Muscle layer of colon (tissue), 2 donors: ENCODE data around the gene DELE1.
A peak's percentile ranks its signal among the peaks of the same experiment; 100 is the strongest.

Experiments used
- H3K27ac ChIP-seq: one replicate; pipeline ENCODE4 v1.7.0; 2013; ENCODE audit warnings: low read depth, mild to moderate bottlenecking, low read length, moderate library complexity
- H3K27me3 ChIP-seq, 2 donors: one replicate each; pipeline ENCODE4 v1.7.0; 2013; ENCODE audit warnings: low read length in 2 of 2, mild to moderate bottlenecking in 2 of 2; ENCODE audit not compliant: insufficient read depth in 2 of 2, control insufficient read depth in 1 of 2
- H3K36me3 ChIP-seq: one replicate; pipeline ENCODE4 v1.7.0; 2013; ENCODE audit warnings: mild to moderate bottlenecking, low read length; ENCODE audit not compliant: insufficient read depth
- H3K4me1 ChIP-seq: one replicate; pipeline ENCODE4 v1.7.0; 2013; ENCODE audit warnings: mild to moderate bottlenecking, low read length; ENCODE audit not compliant: insufficient read depth
- H3K4me3 ChIP-seq, 2 donors: one replicate each; pipeline ENCODE4 v1.7.0; 2013; ENCODE audit warnings: low read length in 2 of 2, low read depth in 1 of 2, mild to moderate bottlenecking in 1 of 2, moderate library complexity in 1 of 2
- H3K9ac ChIP-seq: one replicate; pipeline ENCODE4 v1.7.0; 2013; ENCODE audit warnings: low read length
- H3K9me3 ChIP-seq: one replicate; pipeline ENCODE4 v1.7.0; 2013; ENCODE audit warnings: mild to moderate bottlenecking, low read length
- donor health status: abdominal sarcoma.
- donor health status: Adenocarcinoma of cecum.

Gene DELE1

GRCh38 chr5:141961466-141961865 is 37.8 kb downstream of the DELE1 start:
- Histone ChIP-seq H3K27ac (no peak overlapping the region), H3K9ac (no peak overlapping the region)

GRCh38 chr5:141963701-141964100 is 40.0 kb downstream of the DELE1 start:
- Histone ChIP-seq H3K4me1 (peaks cover 11% of the 10 kb centered on the region), H3K27ac (no peak overlapping the region), H3K4me3 (no peak overlapping the region), H3K36me3 (no peaks in the 10 kb centered on the region), H3K9ac (no peak overlapping the region), H3K9me3 (no peaks in the 10 kb centered on the region), H3K27me3 (no peaks in the 10 kb centered on the region)

More at GRCh38 chr5:141961466-141961865, 37.8 kb downstream of the DELE1 start:
- Histone ChIP-seq H3K4me1 (peaks cover 11% of the 10 kb centered on the region), H3K4me3 (no peak overlapping the region), H3K36me3 (no peaks in the 10 kb centered on the region), H3K27me3 (no peaks in the 10 kb centered on the region), H3K9me3 (no peaks in the 10 kb centered on the region)

- no peaks in the 10 kb centered on the region for H3K9me3 ChIP-seq
- peaks cover 10% of the 10 kb centered on the region for H3K4me1 ChIP-seq
- H3K27ac ChIP-seq, result no peak overlapping the region
- H3K27me3 ChIP-seq, result no peaks in the 10 kb centered on the region
- H3K36me3 ChIP-seq, result no peaks in the 10 kb centered on the region
- no peak overlapping the region for H3K9ac ChIP-seq
- no peak overlapping the region for H3K4me3 ChIP-seq
These were observed 41.4 kb downstream of the DELE1 start for GRCh38 chr5:141965071-141965470.

GRCh38 chr5:141966275-141966962 is 42.7 kb downstream of the DELE1 start:
- H3K27ac ChIP-seq, result no peak overlapping the region
- no peaks in the 10 kb centered on the region for H3K36me3 ChIP-seq
- H3K4me3 ChIP-seq, result no peak overlapping the region
- H3K27me3 ChIP-seq, result no peaks in the 10 kb centered on the region
- H3K4me1 ChIP-seq, result peaks cover 12% of the 10 kb centered on the region
- H3K9ac ChIP-seq, result no peak overlapping the region
- no peaks in the 10 kb centered on the region for H3K9me3 ChIP-seq

- peaks cover 12% of the 10 kb centered on the region for H3K4me1 ChIP-seq
- no peak overlapping the region for H3K4me3 ChIP-seq
- no peaks in the 10 kb centered on the region for H3K27me3 ChIP-seq
- no peak overlapping the region for H3K27ac ChIP-seq
- H3K36me3 ChIP-seq, result no peaks in the 10 kb centered on the region
- no peaks in the 10 kb centered on the region for H3K9me3 ChIP-seq
- H3K9ac ChIP-seq, result no peak overlapping the region
These were observed 43.3 kb downstream of the DELE1 start for GRCh38 chr5:141966963-141967333.

GRCh38 chr5:141968914-141969608 is 45.4 kb downstream of the DELE1 start, which contains the start of gene RNF14:
Gene RNF14, plus strand, starts transcription at chr5:141969105. Its CDS starts 4,484 bp downstream, at chr5:141973589.
- Histone ChIP-seq H3K4me3 (peak within 1 kb of the TSS; percentile 64 to 78), H3K9me3 (no peaks in the 10 kb centered on the region), H3K27ac (peak within 1 kb of the TSS; percentile 80), H3K4me1 (peaks cover 12% of the 10 kb centered on the region), H3K9ac (peak within 1 kb of the TSS; percentile 91), H3K36me3 (peaks cover 13% of the 10 kb centered on the region), H3K27me3 (no peaks in the 10 kb centered on the region)

GRCh38 chr5:141969783-141970771 is 46.4 kb downstream of the DELE1 start:
- no peaks in the 10 kb centered on the region for H3K9me3 ChIP-seq
- H3K27ac ChIP-seq, result peak overlapping the region; percentile 80

GRCh38 chr5:141973871-141974595 is 50.4 kb downstream of the DELE1 start:
- Histone ChIP-seq H3K27ac (no peak overlapping the region), H3K4me3 (no peak overlapping the region), H3K27me3 (no peaks in the 10 kb centered on the region), H3K9ac (no peak overlapping the region), H3K9me3 (no peaks in the 10 kb centered on the region), H3K4me1 (peaks cover 20% of the 10 kb centered on the region), H3K36me3 (peaks cover 43% of the 10 kb centered on the region)

More at GRCh38 chr5:141969783-141970771, 46.4 kb downstream of the DELE1 start:
- H3K36me3 ChIP-seq, result peaks cover 22% of the 10 kb centered on the region
- peaks cover 12% of the 10 kb centered on the region for H3K4me1 ChIP-seq
- peak overlapping the region; percentile 91 for H3K9ac ChIP-seq
- H3K4me3 ChIP-seq, result peak overlapping the region; percentile 64 to 78
- H3K27me3 ChIP-seq, result no peaks in the 10 kb centered on the region

GRCh38 chr5:141976176-141976575 is 52.5 kb downstream of the DELE1 start:
- Histone ChIP-seq H3K36me3 (peaks cover 64% of the 10 kb centered on the region), H3K4me1 (peaks cover 8% of the 10 kb centered on the region)

GRCh38 chr5:141978389-141978788 is 54.7 kb downstream of the DELE1 start:
- Histone ChIP-seq H3K36me3 (peaks cover 75% of the 10 kb centered on the region), H3K4me1 (peaks cover 8% of the 10 kb centered on the region), H3K9ac (no peak overlapping the region), H3K27ac (no peak overlapping the region), H3K27me3 (no peaks in the 10 kb centered on the region), H3K9me3 (no peaks in the 10 kb centered on the region), H3K4me3 (no peak overlapping the region)

More at GRCh38 chr5:141976176-141976575, 52.5 kb downstream of the DELE1 start:
- Histone ChIP-seq H3K27me3 (no peaks in the 10 kb centered on the region), H3K9me3 (no peaks in the 10 kb centered on the region), H3K4me3 (no peak overlapping the region), H3K27ac (no peak overlapping the region), H3K9ac (no peak overlapping the region)
